Activated CD8-positive, alpha-beta memory T cell treated with anti-CD3 and anti-CD28 coated beads, Interleukin-2, amount 50 U/mL, for 48 hours (primary cell): ENCODE data around the gene TMEM191B.
"Not testable (repeated sequence)": the region's sequence is repeated elsewhere in the genome, so short reads cannot be mapped to it uniquely, and the experiment has no call there.

Source experiments
- DNase-seq: peaks from one replicate; pipeline ENCODE4 v3.0.0-alpha.2; 2020

Gene TMEM191B

DNA sequence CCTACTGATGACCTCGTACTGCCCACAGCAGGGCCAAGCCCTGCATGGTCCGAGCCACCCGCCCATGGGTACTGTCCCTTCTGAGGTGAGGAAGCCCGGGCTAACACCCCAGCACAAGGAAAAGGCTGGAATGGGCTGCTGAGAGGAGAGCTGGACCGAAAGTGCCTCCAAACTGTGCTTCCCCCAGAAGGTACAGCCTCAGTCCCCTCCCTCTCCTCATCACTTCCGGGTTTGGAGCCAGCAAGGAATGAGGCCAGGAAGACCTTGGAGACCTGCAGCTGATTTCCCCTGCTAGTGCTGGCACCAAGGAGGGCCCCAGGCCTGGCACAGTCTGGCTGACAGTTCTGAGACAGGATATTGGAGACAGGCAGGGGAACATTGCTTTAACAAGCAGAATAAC lies 31.3 kb downstream of the TMEM191B start:
- not testable (repeated sequence) for DNase-seq

DNA sequence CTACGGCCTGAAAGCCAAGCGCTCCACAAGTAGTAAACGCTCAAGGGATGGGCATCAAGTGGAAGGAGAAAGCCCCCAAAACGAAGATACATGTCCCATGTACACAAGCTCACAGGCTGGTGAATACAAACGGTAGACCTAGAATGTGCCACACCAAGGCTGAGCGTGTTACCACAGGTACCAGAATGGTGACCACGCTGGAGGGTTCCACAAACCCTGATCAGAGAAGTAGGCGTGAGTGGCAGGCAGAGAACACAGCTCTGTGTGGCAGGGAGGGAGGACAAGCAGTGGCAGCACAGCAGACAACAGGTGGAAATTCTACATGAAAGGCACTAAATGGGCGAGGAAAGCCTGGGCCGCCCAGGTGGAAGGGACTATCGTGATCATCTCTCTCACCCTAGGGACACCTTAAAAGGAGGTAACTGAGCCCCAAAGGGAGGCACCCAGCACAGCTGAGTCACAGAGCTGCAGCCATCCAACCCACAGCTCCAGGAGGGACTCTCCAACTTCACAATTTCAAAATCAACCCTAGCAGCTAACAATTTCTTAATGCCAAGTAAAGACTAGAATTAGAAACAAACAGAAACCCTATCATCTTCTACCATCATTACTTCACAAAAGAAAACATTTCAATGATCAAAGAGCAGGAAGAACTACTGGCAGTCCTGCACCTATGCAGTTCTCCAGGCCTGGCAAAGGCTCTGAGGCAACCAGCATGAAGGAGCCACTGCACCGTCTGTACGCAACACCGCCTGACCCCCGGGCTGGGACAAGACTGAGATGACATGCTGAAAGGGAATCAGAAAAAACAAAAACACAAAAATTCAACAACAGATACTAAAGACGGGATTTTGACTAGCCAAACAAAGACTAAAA lies 32.7 kb downstream of the TMEM191B start:
- not testable (repeated sequence) for DNase-seq

DNA sequence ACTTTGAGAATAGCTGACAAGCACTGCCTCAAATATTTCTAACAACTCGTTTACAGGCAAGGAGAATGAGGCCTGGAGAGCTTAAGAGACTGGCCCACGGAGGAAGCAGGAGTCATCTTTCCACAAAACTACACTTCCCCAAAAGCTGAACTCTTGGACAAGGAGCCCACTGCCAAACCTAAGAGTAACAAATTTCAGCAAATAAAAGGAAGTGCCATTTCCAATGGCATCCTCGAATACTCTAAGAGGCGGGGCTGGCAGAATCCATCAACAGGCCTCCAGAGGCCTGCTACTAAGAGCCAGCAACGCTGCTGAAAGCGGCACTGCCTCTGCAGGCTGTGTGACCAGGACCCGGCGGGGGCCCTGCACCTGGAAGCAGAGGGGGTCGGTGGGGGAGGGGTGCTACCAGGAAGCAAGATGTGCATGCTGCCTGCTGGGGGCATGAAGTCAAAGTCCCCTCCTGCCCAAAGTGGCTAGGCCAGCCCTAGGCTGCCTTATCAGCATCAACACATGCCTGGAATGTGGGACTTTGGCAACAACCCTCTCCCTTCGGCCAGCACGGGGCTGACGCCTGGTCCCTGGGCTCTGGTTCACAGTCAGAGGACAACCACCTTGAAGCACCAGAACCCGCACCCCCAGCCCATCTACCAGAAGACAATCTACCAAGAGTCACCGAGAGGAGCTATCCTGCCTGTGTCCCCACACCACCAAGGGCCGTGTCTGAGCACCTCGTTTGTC lies 43.1 kb downstream of the TMEM191B start:
- not testable (repeated sequence) for DNase-seq

- not testable (repeated sequence) for DNase-seq
Measured at GRCh38 chr22:18573483-18574164, 46.0 kb downstream of the TMEM191B start.

DNA sequence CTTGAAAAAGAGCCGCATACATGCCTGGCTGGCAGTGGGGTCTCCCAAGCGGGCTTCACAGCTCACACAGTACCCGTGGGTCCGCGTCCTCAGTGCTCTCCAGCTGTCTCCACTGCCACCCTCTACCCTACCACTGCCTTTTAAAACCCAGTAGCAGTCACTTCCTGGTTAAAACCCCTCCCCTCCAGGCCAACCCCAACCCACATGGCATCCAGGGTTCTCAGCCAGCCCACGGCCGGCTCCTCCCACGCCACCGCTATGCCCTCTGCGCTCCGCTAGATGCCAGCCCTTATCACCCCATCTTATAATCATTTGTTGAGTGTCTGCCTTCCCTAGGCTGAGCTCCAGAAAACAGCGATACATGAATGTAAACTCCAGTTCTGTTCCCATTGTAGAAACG lies 47.0 kb downstream of the TMEM191B start:
- not testable (repeated sequence) for DNase-seq

- not testable (repeated sequence) for DNase-seq
Measured at GRCh38 chr22:18575686-18576085, 48.1 kb downstream of the TMEM191B start.

DNA sequence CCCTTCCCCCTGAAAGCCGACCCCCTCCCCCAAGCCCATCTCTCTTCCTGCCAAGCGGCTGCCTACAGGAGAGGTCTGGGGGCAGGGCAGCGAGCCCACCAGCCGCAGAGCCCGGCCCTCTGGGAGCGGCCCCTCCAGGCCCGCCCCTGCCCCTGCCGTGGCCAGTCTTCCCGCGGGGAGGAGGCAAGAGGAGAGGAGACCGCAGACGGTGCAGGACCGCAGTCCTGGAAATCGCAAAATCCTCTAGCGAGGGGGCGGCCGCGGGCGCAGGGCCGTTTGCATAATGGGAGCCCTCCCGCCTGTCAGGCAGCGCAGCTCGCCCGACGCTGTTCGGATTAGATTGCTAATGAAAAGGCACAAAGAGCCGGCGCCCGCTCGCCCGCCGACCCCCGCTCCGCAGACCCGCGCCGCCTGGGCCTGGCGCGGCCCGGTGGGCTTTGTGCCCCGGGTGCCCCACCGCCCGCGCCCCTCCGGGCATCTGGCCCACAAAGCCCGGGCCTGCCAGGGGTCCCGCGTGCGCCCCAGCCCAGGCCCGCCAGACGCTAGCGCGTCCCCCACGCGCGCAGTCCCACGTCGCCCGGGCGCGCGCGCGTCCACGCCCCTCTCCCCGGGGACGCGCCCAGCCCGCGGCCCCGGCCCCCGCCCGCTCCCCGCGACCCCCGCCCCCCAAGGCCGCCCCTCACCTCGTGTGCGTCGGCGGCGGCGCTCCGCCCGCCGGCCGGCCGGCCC lies 49.7 kb downstream of the TMEM191B start:
- not testable (repeated sequence) for DNase-seq

GRCh38 chr22:18577847-18578246 lies 50.2 kb downstream of the TMEM191B start:
- peak; percentile 64 for DNase-seq
